CMK (cell line): ENCODE measurements around the gene TEX51.

Experiments used
- DNase-seq: peaks from one replicate; pipeline ENCODE4 v3.0.0-alpha.2; 2010; ENCODE audit warnings: low read depth

TEX51 gene

GRCh38 chr2:126914811-126915500 lies 16.3 kb downstream of the TEX51 start:
- no peak for DNase-seq

GRCh38 chr2:126915903-126916302 lies 17.2 kb downstream of the TEX51 start:
- no peak for DNase-seq

GRCh38 chr2:126916744-126917143 lies 18.1 kb downstream of the TEX51 start:
- DNase-seq: no peak

GRCh38 chr2:126921066-126921465 lies 22.4 kb downstream of the TEX51 start:
- DNase-seq: no peak

GRCh38 chr2:126930970-126931590 lies 32.4 kb downstream of the TEX51 start:
- no peak for DNase-seq

- no peak for DNase-seq
Observed at GRCh38 chr2:126932529-126932928, 33.8 kb downstream of the TEX51 start.

- DNase-seq: no peak
Observed at GRCh38 chr2:126932966-126933710, 34.4 kb downstream of the TEX51 start.

GRCh38 chr2:126933711-126934091 lies 35.0 kb downstream of the TEX51 start:
- no peak for DNase-seq

GRCh38 chr2:126934809-126935208 lies 36.1 kb downstream of the TEX51 start:
- DNase-seq: no peak

GRCh38 chr2:126935774-126936173 lies 37.1 kb downstream of the TEX51 start:
- no peak for DNase-seq

GRCh38 chr2:126936219-126936723 lies 37.6 kb downstream of the TEX51 start:
- DNase-seq: no peak

- DNase-seq: no peak
Observed at GRCh38 chr2:126940331-126940730, 41.6 kb downstream of the TEX51 start.

GRCh38 chr2:126942427-126943203 lies 43.9 kb downstream of the TEX51 start:
- no peak for DNase-seq

- no peak for DNase-seq
Observed at GRCh38 chr2:126943612-126944348, 45.1 kb downstream of the TEX51 start.

GRCh38 chr2:126945118-126945517 lies 46.4 kb downstream of the TEX51 start:
- DNase-seq: no peak

- DNase-seq: no peak
Observed at GRCh38 chr2:126946318-126947102, 47.8 kb downstream of the TEX51 start.

GRCh38 chr2:126947103-126947429 lies 48.4 kb downstream of the TEX51 start:
- no peak for DNase-seq

GRCh38 chr2:126949775-126950174 lies 51.1 kb downstream of the TEX51 start:
- DNase-seq: no peak

GRCh38 chr2:126950504-126950903 lies 51.8 kb downstream of the TEX51 start:
- DNase-seq: no peak
